Islet of Langerhans (tissue), 1 donor: Measurements from ENCODE around the gene LCN2.
"Not testable (repeated sequence)": the region's sequence is repeated elsewhere in the genome, so short reads cannot be mapped to it uniquely, and the experiment has no call there.

Experiments used
- FAIRE-seq: peaks from one replicate; lab custom pipeline; 2011; peaks lifted over from hg19 to GRCh38; lab: Jason Lieb, UNC

LCN2 gene

DNA sequence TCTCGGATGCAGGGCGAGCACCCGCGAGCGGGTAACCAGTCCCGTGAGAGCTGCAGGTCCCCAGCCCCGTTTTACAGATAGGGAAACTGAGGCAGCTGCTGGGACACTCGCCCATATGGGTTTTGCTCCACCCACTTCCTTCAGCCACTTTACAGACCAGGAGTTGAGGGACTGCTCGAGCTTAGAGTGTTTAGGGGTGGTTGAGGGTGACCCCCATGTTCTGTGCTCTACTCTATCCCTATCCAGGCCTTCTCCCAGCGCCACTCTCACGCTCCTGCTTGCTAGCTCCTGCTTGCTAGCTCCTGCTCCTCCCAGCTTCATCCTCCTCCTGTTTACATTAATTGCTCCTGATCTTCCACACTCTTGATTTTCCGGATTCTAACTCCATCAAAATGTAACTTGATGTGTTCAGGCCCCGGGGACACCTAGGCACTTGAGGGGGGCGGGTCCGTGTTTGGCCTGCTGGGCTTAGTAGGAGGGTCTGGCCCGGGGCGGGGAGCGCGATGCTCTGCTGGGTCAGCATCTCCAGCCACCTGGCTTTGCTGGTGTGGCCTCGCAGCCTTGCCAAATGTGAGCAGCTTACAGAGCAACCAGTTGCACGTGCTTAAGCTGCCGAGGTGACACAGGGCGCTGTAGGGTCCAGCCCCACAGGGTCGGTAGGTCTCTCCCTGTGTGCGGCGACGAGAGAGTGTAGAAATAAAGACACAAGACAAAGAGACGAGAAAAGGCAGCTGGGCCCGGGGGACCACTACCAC, 20.2 kb upstream of the LCN2 start:
- no peak for FAIRE-seq

DNA sequence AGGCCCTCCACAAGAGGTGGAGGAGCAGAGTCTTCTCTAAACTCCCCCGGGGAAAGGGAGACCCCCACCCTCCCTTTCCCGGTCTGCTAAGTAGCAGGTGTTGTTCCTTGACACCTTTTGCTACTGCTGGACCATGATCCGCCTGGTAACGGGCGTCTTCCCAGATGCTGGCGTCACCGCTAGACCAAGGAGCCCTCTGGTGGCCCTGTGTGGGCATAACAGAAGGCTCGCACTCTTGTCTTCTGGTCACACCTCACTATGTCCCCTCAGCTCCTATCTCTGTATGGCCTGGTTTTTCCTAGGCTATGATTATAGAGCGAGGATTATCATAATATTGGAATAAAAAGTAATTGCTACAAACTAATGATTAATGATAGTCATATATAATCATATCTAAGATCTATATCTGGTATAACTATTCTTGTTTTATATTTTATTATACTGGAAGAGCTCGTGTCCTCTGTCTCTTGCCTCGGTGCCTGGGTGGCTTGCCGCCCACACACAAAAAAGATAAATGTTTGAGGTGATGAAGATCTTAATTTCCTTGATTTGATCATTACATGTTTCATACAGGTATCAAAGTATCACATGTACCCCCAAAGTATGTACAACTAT, 19.2 kb upstream of the LCN2 start:
- not testable (repeated sequence) for FAIRE-seq

DNA sequence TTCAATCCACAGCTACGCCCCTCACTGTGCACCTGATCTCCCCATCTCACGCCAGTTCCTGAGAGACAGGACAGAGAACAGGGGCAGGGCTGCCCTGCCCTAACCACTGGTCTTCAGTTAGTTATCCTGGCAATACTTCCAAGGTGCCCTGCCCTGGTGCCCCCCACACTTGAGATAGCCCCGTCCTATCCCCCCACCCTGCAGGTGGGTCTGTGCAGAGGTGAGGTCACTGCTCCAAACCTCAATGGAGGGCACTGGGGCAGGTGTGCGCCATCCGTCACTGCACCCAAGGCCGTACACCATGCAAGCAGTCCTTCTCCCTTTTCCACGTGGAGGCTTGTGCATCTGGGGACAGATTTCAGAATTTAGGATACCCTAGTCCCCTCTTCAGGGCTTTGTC, 18.6 kb upstream of the LCN2 start:
- FAIRE-seq: not testable (repeated sequence)

DNA sequence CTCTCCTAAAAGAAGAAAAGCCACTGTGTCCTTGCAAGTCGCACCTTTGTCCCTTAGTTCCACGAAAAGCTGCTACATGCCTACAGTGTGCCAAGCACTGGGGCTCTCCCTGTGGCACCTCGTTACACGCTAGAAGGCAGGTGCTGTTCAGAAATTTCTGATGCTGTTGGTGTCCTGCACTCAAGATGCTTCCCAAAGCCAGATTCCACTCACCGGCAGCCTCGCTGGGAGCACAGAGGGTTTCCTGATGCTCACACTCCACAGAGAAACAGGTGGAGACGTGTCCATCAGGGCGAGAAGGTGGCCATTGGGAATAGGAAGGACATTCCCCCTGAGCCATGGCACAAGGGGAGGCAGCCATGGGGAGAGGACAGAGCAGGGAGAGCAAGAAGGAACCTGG, 17.9 kb upstream of the LCN2 start:
- FAIRE-seq: not testable (repeated sequence)

DNA sequence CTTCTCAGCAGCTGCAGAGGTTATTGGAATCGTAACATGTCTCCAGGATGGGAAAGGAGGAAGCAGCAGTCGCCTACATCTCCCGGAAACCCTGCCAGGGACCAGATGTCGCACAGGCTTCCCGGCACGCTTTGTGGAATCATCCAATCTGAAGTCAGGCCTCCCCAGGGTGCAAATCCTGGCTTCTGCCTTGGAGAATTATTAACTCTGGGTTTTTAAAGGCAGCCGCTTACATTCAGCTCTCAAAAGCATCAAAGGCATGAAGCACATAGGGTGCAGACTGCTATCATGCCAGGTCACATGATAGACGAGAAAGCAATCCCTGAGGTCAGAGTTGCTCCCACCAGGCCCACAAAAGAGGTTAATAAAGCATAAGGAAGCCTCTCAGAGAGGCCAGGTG, 17.1 kb upstream of the LCN2 start:
- peak; percentile 98 for FAIRE-seq

DNA sequence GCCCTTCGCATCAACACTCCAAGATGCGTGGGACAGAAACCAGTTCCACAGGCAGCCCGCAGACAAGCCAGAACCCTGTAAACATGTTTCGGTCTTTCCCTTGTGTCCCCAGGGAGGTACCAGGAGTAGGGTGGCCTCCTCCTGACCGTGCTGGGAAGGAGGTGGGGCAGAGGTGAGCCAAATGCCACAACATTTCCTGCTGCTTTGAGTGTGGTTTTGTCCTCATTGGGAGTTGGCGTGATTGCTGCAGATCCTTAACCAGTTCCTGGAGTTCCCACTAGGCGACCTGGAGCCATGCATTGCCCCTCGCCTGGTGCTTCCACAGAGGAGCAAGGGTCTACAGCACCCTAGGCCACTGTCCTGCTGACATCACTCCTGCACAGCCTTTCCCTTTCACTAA, 13.7 kb upstream of the LCN2 start:
- not testable (repeated sequence) for FAIRE-seq

DNA sequence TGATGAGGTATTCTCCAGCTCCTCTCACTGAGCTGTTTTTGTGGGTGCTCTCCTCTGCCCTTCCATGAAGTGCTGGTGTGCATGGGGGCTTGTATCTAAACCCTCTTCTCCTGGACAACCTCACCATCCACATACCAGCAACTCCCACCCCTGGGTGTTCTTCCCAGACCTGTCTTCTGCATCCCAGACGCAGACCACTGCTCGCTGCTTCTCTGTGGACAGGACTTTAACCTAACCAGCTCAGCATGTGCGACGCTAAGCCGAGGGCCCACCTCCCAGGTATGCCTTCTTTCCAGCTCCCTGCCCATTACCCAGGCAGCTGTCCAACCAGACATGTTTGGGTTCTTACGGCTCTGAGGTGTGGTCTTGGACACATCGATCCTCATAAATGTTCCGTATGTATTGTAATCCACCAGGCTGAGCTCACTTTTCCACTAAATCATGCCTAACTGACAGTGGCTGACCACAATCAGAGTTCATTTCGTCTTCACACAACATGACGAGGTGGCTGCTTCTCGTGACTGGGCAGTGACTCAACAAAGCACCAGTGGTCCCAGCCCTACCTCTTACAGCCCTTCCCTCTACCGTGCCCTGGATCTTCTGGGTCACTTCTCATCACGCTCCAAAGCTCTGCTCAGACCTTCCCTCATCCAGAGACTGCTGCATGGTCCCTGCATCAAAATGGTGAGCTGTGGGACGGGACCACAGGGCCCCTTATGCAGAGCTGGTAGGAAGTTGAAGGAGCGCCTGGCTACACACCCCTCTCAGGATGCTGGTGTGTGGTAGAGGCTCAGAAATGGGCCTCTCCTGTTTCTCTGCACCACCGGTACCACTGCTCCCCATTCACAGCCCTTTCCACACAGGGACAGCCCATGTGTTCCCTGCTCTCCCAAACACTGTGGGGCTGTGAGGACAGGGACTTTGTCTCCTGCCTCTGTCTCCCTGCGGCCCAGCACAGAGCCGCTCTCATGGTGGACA, 12.1 kb upstream of the LCN2 start:
- FAIRE-seq: no peak

DNA sequence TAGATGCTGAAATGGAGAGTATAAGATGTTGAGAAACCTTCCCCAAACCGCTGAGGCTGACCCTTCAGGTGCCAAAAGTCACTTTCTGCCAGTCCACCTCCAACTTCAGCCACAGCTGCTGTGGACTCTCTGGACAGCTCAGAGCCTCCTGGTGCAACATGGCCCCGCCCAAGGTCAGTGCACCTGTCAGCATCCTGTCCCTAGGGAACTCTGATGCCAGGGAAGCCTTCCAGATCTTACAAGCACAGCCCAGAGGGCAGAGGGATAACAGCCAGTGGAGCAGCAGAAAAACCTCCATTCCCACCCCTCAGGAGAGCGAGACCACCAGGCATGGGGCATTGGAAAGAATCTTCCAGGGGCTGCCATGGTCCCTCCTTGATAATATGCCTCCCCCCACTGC, 11.3 kb upstream of the LCN2 start:
- FAIRE-seq: no peak

DNA sequence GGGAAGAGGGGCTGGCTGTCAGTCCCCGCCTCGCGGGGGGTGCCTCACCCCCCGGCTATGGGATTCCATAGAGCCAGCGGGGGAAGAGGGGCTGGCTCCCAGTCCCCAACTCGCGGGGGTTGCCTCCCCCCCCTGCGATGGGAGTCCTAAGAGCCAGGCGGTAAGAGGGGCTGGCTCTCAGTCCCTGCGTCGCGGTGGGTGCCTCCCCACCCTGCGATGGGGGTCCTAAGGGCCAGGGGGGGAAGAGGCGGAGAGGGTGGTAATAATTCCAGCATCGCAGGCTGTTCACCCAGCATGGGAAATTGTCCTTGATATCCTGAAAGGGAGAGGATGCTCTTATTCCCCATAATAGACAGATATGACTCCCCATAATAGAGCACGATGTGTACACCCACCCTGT, 9.6 kb upstream of the LCN2 start:
- FAIRE-seq: no peak

DNA sequence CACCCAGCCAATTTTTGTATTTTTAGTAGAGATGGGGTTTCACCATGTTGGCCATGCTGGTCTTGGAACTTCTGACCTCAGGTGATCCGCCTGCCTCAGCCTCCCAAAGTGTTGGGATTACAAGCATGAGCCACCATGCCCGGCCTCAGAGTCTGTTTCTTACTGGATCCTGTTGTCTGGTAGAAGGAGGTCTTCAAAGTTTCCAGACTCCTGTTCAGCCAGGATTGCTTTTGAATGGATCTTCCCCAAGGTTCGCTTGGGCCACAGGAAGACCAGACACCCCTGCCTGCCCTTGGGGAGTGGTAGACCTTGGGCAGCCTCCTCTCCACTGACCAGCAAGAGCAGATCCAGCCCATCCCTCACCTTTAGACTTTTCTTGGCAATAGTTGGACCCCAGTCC, 7.6 kb upstream of the LCN2 start:
- no peak for FAIRE-seq

DNA sequence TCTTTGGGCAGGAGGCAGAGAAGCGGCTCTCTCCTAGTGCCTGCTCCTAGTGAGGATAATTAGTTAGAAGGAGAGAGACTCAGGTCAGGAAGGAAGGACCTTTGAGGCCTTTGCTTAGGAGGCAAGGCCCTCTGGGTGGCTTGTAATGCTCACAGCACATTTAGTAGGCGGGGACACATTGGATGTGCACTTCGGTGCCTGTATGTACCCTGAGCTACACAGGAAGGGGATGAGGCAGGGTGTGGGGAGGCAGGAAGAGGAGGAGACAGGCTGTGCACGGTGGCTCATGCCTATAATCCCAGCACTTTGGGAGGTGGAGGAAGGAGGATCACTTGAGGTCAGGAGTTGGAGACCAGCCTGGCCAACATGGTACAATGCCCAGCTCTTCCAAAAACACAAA, 7.2 kb upstream of the LCN2 start:
- FAIRE-seq: no peak

DNA sequence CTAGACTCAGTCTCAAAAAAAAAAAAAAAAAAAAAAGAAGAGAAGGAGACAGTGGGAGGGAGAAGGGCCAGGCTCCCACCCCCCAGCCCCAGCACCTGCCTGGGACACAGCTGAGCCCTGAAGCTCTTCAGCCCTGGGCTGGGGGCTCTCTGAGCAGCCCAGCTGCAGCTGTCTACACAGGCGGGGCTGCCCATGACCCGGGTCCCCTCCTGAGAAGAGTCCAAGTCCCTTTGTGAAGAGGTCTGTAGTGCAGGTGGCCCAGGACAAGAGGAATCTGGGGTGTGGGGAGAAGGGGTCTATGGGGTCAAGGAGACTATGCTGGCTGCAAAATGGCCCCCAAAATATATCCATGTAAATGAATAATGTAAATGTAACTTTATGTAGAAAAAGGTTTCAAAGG, 6.7 kb upstream of the LCN2 start:
- FAIRE-seq: no peak

DNA sequence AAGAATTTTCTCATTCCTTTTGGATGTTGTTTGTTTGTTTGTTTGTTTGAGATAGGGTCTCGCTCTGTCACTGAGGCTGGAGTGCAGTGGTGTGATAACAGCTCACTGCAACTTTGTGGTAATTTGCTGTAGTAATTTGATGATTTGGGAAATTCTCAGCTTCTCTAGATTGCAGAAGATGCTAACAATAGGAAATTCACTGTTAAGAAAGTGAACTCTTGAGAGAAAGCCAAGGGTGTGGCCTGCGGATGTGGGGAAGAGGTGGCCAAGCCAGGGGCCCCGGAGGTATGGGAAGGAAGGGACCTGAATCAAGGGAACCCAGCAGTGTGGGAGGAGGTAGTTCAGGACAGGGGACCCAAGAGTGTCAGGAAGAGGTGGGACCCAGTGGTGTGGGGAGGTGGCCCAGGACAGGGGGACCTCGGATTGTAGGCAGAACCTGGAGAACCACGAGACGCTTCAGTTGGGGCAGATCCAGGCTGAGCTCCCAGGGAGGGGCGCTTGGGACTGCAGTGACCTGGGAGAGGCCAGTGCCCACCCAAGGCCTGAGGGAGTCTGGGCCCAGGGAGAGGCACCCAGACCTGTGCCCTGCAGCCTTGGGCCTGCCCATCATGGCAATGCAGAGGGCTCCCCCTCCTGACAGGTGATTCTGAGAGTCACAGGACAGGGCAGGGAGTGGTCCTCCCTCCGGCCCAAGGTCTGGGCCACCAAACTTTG, 5.6 kb upstream of the LCN2 start:
- no peak for FAIRE-seq

DNA sequence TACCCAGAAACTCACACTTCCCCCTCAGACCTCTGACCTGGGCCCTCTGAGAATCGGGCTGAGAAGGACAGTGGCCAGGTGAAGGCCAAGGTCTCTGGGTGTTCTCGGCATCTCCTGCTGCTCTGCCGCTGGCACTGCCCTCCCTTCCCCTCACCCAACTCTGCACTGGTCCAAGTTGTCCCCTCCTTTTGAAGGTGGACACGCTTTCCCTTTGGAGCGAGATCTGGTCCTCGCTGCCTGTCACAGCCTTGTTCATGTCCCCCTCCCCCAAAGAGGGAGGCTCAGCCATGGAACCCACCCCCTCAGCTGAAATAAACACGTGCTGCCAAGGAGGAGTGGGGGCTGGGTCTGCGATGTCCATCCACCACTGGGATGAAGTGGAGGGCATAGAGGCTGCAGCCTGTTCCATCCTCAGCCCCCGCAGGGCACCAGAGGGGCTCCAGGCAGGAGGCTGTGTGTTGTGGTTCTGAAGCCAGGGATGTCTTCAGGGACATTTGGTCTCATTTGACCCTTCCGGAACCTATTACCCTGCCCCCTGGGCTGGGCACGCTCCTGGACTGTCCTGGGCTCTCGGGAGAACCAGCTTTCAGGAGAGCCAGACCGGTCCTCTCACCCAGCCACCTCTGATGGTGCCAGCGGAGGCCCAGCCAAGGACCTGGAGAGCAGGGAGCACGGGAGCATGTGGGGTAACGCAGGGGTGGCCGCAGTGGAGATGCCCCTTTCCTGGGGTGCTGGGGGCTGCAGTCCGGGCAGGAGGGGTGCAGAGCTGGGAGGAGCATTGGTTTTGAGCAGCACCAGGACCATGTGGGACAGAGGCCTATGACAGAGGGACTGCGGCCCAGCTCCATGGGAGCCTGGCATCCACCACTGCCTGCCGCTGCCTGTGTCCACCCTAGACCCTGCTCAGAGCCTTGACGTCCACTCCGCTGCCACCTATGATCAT, 4.7 kb upstream of the LCN2 start:
- FAIRE-seq: no peak

DNA sequence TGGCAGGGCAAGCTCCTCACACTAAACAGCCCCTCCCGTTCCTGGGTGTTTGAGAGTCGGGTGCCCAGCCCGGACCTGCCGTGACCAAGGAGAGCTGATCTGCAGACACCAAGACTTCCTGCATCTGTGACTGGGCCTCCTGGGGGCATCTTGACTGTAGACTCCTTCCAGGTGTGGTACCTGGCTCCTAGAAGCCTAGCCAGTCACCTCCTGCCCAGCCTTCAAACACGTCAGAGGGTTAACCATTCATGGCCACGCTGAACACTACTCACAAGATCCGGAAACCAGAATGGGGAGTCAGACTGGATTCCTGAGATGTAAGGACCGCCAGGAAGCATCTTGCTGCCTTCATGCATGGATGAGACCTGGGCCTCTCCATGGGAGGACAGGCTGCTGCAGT, 3.7 kb upstream of the LCN2 start:
- no peak for FAIRE-seq

DNA sequence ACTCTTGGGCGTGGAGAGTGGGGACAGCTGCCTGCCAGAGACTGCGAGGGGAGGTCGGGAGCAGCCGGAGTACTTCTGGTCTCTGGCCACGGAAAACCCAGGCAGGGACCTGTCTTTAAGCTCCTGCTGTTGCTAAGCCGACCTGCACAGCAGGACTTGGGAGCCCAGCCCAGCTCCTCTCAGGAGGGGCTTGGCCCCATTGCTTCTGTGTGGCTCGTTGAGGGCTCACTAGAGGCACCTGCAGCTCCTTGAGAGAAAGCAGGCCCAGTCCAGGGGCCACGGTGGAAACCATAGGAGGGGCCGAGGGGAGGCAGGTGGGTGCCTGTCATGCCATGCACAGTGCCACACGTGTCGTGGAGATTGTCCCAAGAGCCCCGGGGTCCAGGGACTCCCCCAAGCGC, 3.3 kb upstream of the LCN2 start:
- FAIRE-seq: no peak

DNA sequence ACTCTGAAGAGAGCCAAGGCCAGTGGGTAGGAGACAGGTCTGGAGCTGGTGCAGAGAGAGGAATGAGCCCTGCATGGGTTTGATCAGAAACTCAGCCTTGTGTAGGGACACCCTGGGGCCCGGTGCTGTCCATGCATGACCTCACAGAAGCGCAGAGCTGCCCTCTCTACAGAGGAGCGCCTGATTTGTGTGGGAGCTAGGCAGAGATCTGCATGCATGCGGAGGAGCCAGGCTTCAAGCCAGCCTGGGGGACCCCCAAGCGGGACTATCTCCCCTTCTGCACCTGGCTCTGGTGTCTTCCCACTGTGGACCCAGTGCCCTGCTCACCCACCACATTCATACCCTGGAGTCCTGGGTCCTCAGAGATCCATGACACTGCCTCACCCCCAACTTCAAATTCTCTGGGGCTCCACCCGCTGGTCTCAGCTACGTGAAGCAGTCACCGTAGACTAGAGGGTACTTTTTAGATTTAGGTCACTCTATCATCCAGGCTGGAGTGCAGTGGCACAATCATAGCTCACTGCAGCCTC, 2.6 kb upstream of the LCN2 start:
- no peak for FAIRE-seq

DNA sequence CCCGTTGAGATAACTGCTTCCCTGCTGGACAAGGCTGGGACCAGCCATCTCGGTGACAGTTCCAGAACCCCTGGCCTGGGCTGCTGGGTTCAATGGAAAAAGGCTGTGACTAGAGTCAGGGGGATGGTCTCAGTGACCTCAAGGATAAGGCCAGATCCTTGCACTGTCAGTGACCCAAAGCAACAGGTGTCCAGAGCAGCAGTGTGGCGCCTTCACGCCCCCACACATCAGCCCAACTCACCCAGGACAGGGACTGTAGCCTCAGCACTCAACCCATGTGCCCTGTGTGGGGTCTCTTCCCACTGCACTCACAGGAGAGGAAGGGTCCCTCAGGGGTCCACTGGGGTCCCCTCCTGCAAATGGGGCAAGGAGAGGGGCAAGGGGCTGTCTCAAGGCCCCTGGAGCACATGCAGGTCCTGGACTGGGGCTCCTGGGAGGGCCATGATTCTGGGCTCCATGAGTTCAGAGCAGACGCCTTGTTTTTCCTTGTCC, 698 bp upstream of the LCN2 start:
- FAIRE-seq: no peak

DNA sequence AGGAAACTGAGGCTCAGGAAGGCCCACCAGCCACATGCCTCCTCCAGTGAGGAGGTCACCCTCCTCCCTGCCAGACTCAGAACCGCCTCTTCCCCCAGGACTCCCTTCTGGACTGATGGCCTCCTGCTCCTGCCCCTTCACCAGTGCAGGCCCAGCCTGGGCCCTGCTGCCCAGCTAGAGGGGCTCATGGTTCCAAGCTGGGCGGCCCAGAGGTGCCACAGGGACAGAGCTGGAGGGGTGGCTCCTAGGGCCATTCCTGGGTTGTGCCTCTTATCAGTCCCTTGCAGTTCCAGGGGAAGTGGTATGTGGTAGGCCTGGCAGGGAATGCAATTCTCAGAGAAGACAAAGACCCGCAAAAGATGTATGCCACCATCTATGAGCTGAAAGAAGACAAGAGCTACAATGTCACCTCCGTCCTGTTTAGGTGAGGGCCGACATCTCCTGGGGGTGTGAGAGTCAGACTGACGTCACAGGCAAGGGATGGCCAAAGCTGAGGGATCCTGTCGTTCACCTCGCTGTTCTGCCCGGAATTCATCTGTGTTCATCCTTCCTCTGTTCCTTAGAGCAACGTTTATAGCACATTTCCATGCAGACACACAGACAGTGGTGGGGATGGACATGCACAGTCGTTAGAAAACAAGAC, 819 bp downstream of the LCN2 start:
- no peak for FAIRE-seq

DNA sequence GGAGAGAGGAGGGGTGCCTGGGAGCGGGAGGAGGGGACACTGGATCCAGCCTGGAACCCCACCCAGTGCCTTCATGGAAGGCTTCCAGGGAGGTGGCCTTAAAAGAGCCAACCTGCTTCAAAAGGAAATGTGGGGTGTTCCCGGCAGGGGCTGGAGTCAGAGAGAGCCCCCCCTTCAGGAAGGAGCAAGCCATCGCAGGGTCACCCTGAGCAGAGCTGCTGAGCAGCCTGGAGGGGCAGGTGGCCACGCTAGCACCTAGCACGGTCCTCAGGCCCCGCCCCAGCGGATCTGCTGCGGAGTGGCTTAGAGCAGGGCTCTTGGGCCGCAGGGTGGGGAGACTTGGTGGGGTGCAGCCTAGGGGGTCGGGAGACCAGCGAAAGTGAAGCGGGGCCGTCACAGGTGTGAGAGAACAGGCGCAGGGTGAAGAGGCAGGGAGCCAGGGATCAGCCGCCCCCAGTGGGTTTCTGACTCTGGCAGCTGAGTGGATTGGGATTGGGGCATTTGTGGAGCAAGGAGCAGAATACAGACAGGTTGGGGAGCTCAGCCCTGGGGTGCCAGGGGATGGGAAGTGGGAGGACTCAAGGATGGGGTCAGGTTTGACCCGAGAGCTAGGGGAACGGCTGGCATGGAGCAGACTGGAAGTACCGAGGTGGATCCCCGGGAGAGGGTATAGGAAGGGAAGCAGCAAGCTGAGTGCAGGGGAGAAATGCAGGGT, 1.5 kb downstream of the LCN2 start:
- FAIRE-seq: no peak
